Naive thymus-derived CD4-positive, alpha-beta T cell (primary cell): ENCODE measurements around the gene SLC13A4. TPM values are rescaled to one million over a fixed set of nuclear protein-coding genes. Genes with fewer than 3 reads are reported as not detected.
A peak's percentile ranks its signal among the peaks of the same experiment; 100 is the strongest.

Experiments
- ATAC-seq: fragments of 150-1000 bp; cut with Tn5 transposase; 2 replicates; pipeline ENCODE4 v1.10.0; 2021; ENCODE audit warnings: mild to moderate bottlenecking, moderate library complexity
- CTCF ChIA-PET: fragments of 350-600 bp; sonication (Branson Sonifier 250); formaldehyde crosslinking; loops from one replicate; lab custom pipeline; 2021; ENCODE audit warnings: antibody characterized with exemption; lab: Charles Lee
- POLR2A ChIA-PET: fragments of 350-600 bp; sonication (Branson Sonifier 250); formaldehyde crosslinking; loops from one replicate; lab custom pipeline; 2021; ENCODE audit warnings: antibody characterized with exemption, inconsistent platforms; lab: Charles Lee
- DNase-seq, 9 donors: peaks; one replicate each; pipeline versions ENCODE4 v3.0.0 to v3.0.0-alpha.2; 2020 to 2022; ENCODE audit warnings: mixed read lengths in 1 of 9
- H3K27ac ChIP-seq: one replicate; pipeline ENCODE4 v1.7.0; 2013; ENCODE audit warnings: mild to moderate bottlenecking, low read depth, low read length, moderate library complexity
- H3K27me3 ChIP-seq, 2 donors: one replicate each; pipeline ENCODE4 v1.7.0; 2013; ENCODE audit warnings: low read length in 2 of 2, mild to moderate bottlenecking in 2 of 2, moderate library complexity in 2 of 2; ENCODE audit not compliant: control insufficient read depth in 2 of 2, insufficient read depth in 2 of 2
- H3K36me3 ChIP-seq, 3 experiments: 1 replicate in 2 of 3; 2 replicates in 1 of 3; pipeline ENCODE4 v1.7.0; 2013; ENCODE audit warnings: low read length in 3 of 3, mild to moderate bottlenecking in 3 of 3, moderate library complexity in 1 of 3; ENCODE audit not compliant: insufficient read depth in 3 of 3, control insufficient read depth in 2 of 3
- H3K4me1 ChIP-seq, 2 donors: one replicate each; pipeline ENCODE4 v1.7.0; 2013; ENCODE audit warnings: low read length in 2 of 2, mild to moderate bottlenecking in 2 of 2, moderate library complexity in 1 of 2; ENCODE audit not compliant: control insufficient read depth in 2 of 2, insufficient read depth in 2 of 2
- H3K4me3 ChIP-seq: 2 replicates; pipeline ENCODE4 v1.7.0; 2013; ENCODE audit warnings: mild to moderate bottlenecking, low read length
- H3K9me3 ChIP-seq, 3 experiments: 1 replicate in 2 of 3; 2 replicates in 1 of 3; pipeline ENCODE4 v1.7.0; 2013; ENCODE audit warnings: low read length in 3 of 3; ENCODE audit not compliant: control insufficient read depth in 2 of 3
- H3K27ac Mint-ChIP-seq, 9 donors: one replicate each; pipeline ENCODE4 v1.8.0; 2020 to 2022; ENCODE audit warnings: mixed read lengths in 9 of 9, mild to moderate bottlenecking in 8 of 9, moderate library complexity in 5 of 9, inconsistent platforms in 2 of 9
- H3K27me3 Mint-ChIP-seq, 5 donors: one replicate each; pipeline ENCODE4 v1.8.0; 2021 to 2022; ENCODE audit warnings: mixed read lengths in 5 of 5, mild to moderate bottlenecking in 1 of 5
- H3K36me3 Mint-ChIP-seq, 5 donors: one replicate each; pipeline ENCODE4 v1.8.0; 2020 to 2022; ENCODE audit warnings: mixed read lengths in 5 of 5, mild to moderate bottlenecking in 3 of 5, inconsistent platforms in 1 of 5
- H3K4me1 Mint-ChIP-seq, 7 donors: one replicate each; pipeline ENCODE4 v1.8.0; 2020 to 2022; ENCODE audit warnings: mixed read lengths in 7 of 7, mild to moderate bottlenecking in 3 of 7, inconsistent platforms in 1 of 7
- H3K4me3 Mint-ChIP-seq, 10 donors: one replicate each; pipeline ENCODE4 v1.8.0; 2020 to 2022; ENCODE audit warnings: mild to moderate bottlenecking in 10 of 10, mixed read lengths in 10 of 10, moderate library complexity in 6 of 10, inconsistent platforms in 2 of 10
- H3K9me3 Mint-ChIP-seq, 11 donors: one replicate each; pipeline ENCODE4 v1.8.0; 2020 to 2022; ENCODE audit warnings: mixed read lengths in 11 of 11, mild to moderate bottlenecking in 4 of 11, inconsistent platforms in 1 of 11, moderate library complexity in 1 of 11
- intact Hi-C, 2 donors: fragments of 100-400 bp; cut with micrococcal nuclease; formaldehyde crosslinking; loops; one replicate each; pipeline ENCODE4 v1.15.1; 2023
- polyA plus RNA-seq, 2 donors: library from polyadenylated mRNA; unstranded; fragments of 300-500 nt; fragmentation: Illumina TruSeq; gene quantifications; one replicate each; pipeline ENCODE4 v1.2.3, GENCODE V29; 2021
- total RNA-seq, 6 experiments: library from RNA in 5 of 6; stranded (reverse) in 5 of 6; gene quantifications; 1 replicate in 5 of 6; 2 replicates in 1 of 6; pipeline ENCODE4 v1.2.3 and lab custom pipeline; 2021 to 2026

Gene SLC13A4
- total and polyA plus RNA-seq, 7 experiments from 2014 or later = 0.02 TPM; not detected in 6

- H3K27me3 ChIP-seq = no peaks in the 10 kb centered on the region
- no peak overlapping the region for H3K27ac ChIP-seq
- CTCF ChIA-PET = interaction anchor here (0.6 to 0.7 kb wide), 2 partner anchors 17 to 20 kb away, joined by 3 read pairs; no protein-coding TSS in a partner anchor
- peaks cover 35 to 65% (median 57%) of the 10 kb centered on the region in 7 donors for H3K4me1 Mint-ChIP-seq
- H3K9me3 ChIP-seq = no peaks in the 10 kb centered on the region
- ATAC-seq (no peak), DNase-seq (no peak)
- POLR2A ChIA-PET = interaction anchor here (0.9 to 2.7 kb wide), 2 partner anchors 35 to 312 kb away, joined by 3 to 11 read pairs; no protein-coding TSS in a partner anchor
- no peaks in the 10 kb centered on the region for H3K27me3 Mint-ChIP-seq
- peak overlapping the region; percentile 67 to 98 (median 77) for H3K4me3 Mint-ChIP-seq
- H3K4me1 ChIP-seq = peaks cover 6 to 15% of the 10 kb centered on the region in 2 donors
- H3K27ac Mint-ChIP-seq = peak overlapping the region in 5 of 9 donors; percentile 24 to 85 (median 75)
- H3K36me3 ChIP-seq = peaks cover 0 to 3% (median 0%) of the 10 kb centered on the region in 3 experiments
- no peak overlapping the region for H3K4me3 ChIP-seq
- peaks cover 0 to 7% (median 0%) of the 10 kb centered on the region in 11 donors for H3K9me3 Mint-ChIP-seq
- intact Hi-C loops = loop anchor here (5.0 to 10.0 kb wide), 2 partner anchors 1207 to 1209 kb away; partner anchors contain the start of gene AKR1B1 (in 2 of the 2)
- H3K36me3 Mint-ChIP-seq = peaks cover 5 to 21% (median 11%) of the 10 kb centered on the region in 5 donors
Observed at GRCh38 chr7:135664046-135664589, 63.9 kb downstream of the SLC13A4 start.

DNA sequence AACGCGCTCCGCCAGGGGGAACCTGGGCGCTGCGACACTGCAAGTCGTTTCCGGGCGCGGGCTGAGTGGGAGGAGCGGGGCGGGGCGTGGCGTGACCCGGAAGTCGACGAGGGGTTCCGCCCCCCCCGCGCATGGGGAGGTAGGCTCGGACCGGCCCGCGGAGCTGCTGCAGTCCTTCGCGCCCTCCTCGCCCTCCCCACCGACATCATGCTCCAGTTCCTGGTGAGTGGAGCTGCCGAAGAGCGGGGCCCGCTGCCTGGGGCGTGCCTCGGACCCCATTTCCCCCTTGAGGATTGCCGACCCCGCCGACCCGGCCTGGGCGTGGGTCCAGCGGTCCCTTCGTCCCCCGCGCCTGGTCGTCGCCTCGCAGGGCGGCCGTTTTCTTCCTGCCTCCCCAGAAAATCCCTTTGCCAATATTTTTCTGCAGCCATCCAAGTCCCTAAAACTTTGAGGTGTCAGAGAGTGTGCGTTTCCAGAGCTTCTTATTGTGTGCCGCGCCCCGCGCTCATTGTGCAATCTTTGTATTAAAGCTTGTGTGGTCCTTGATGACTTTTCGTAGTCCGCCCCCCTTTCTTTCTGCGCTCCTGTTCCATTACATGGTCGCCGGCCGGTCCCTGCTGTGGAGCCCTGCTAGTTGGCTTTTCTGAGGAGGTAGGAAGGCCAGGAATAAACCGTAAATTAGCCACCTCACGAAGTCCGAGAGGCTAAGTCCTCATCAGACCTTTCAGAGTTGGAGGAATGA is 65.4 kb downstream of the SLC13A4 start, which contains the start of gene STMP1:
STMP1 (plus strand) TSS at position 142 of the 742 bp plus-strand sequence.
- CTCF ChIA-PET = interaction anchor here (1.2 to 2.0 kb wide), 3 partner anchors 11 to 348 kb away, joined by 5 to 8 read pairs (median 6); no protein-coding TSS in a partner anchor
- H3K4me1 Mint-ChIP-seq = peaks cover 32 to 49% (median 43%) of the 10 kb centered on the region in 7 donors

GRCh38 chr7:135662123-135662372 is 65.9 kb downstream of the SLC13A4 start:
- ChIA-PET CTCF (interaction anchor here (0.8 to 2.0 kb wide), 4 partner anchors 11 to 348 kb away, joined by 3 to 8 read pairs (median 6); no protein-coding TSS in a partner anchor), POLR2A (interaction anchor here (0.7 to 2.7 kb wide), 10 partner anchors 10 to 321 kb away, joined by 3 to 11 read pairs (median 4); partner anchors contain the start of gene CNOT4)
- peak overlapping the region; percentile 82 for H3K27ac ChIP-seq
- H3K27ac Mint-ChIP-seq = peak overlapping the region; percentile 47 to 95 (median 89)
- no peaks in the 10 kb centered on the region for H3K27me3 ChIP-seq
- peaks cover 0 to 16% (median 7%) of the 10 kb centered on the region in 5 donors for H3K36me3 Mint-ChIP-seq
- H3K36me3 ChIP-seq = peaks cover 0 to 3% (median 0%) of the 10 kb centered on the region in 3 experiments
- peaks cover 6 to 15% of the 10 kb centered on the region in 2 donors for H3K4me1 ChIP-seq
- ATAC-seq = peak; percentile 10
- intact Hi-C loops = loop anchor here (1.0 to 10.0 kb wide), 11 partner anchors 21 to 1345 kb away; partner anchors contain the start of genes AKR1B1 (in 2 of the 2), CNOT4 (in 2 of the 2), MTPN (in 2 of the 2) and NUP205 (in 2 of the 2)
- no peaks in the 10 kb centered on the region for H3K27me3 Mint-ChIP-seq
- peaks cover 32 to 49% (median 43%) of the 10 kb centered on the region in 7 donors for H3K4me1 Mint-ChIP-seq
- H3K4me3 Mint-ChIP-seq = peak overlapping the region; percentile 86 to 98 (median 94)
- DNase-seq = no peak
- peaks cover 0 to 7% (median 0%) of the 10 kb centered on the region in 11 donors for H3K9me3 Mint-ChIP-seq
- H3K4me3 ChIP-seq = peak overlapping the region; percentile 91
- no peaks in the 10 kb centered on the region for H3K9me3 ChIP-seq

More for the DNA sequence above, 65.4 kb downstream of the SLC13A4 start, which contains the start of gene STMP1:
- POLR2A ChIA-PET = interaction anchor here (1.0 to 2.7 kb wide), 9 partner anchors 9 to 319 kb away, joined by 3 to 11 read pairs (median 5); partner anchors contain the start of gene CNOT4
- no peaks in the 10 kb centered on the region for H3K27me3 ChIP-seq
- intact Hi-C loops = loop anchor here (1.0 to 10.0 kb wide), 11 partner anchors 20 to 1345 kb away; partner anchors contain the start of genes AKR1B1 (in 2 of the 2), CNOT4 (in 2 of the 2), MTPN (in 2 of the 2) and NUP205 (in 2 of the 2)
- peaks cover 0 to 3% (median 0%) of the 10 kb centered on the region in 3 experiments for H3K36me3 ChIP-seq
- peaks cover 6 to 15% of the 10 kb centered on the region in 2 donors for H3K4me1 ChIP-seq
- Mint-ChIP-seq H3K4me3 (peak within 1 kb of the TSS; percentile 86 to 98 (median 94)), H3K27ac (peak within 1 kb of the TSS; percentile 80 to 95 (median 93)), H3K27me3 (no peaks in the 10 kb centered on the region), H3K9me3 (peaks cover 0 to 7% (median 0%) of the 10 kb centered on the region in 11 donors), H3K36me3 (peaks cover 0 to 16% (median 7%) of the 10 kb centered on the region in 5 donors)
- peak within 1 kb of the TSS; percentile 91 for H3K4me3 ChIP-seq
- peak within 1 kb of the TSS; percentile 82 for H3K27ac ChIP-seq
- H3K9me3 ChIP-seq = no peaks in the 10 kb centered on the region
- DNase-seq (peak; percentile 89 to 97 (median 94)), ATAC-seq (peak; percentile 99)

DNA sequence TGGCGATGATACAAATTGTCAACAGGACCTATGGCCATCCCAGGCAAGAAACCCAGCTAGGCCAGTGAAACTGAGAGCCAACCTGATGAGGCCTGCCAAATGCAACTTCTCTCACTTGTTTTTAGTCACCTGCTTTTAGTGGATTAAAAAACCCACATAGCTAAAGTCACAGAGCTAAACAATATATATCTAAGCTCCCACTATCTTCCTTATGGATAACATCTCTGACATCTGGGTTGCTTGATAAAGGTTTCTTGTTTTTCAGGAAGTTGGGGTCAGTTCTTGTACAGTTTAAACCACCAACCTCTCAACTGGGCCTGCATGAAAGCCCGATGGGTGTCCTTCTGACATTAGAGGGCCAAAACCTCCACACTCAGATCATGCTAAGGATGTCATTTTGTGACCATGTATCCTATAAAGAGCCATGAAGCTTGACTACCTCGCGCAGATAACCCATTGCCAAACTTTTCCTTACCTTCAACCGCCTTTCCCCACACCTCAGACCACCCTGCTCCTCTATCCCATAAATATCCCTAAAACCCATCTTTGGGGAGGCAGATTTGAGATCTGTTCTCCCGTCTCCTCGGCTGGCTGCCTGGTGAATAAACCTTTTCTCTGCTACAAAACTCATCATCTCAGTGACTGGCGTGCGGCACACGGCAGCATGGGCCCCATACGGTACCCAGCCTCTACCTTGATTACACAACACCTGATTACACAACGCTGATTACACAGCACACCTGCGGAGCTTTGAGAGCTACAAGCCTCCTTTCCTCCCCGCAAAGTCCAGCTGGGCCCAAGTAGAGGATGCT is 66.5 kb downstream of the SLC13A4 start:
- peak overlapping the region; percentile 86 to 98 (median 94) for H3K4me3 Mint-ChIP-seq
- Histone ChIP-seq H3K36me3 (peaks cover 0 to 3% (median 0%) of the 10 kb centered on the region in 3 experiments), H3K4me3 (peak overlapping the region; percentile 91), H3K27ac (peak overlapping the region; percentile 82), H3K4me1 (peaks cover 6 to 15% of the 10 kb centered on the region in 2 donors), H3K27me3 (no peaks in the 10 kb centered on the region), H3K9me3 (no peaks in the 10 kb centered on the region)
- intact Hi-C loops = loop anchor here (1.0 to 10.0 kb wide), 11 partner anchors 21 to 1344 kb away; partner anchors contain the start of genes AKR1B1 (in 2 of the 2), CNOT4 (in 2 of the 2), MTPN (in 2 of the 2) and NUP205 (in 2 of the 2)
- H3K27ac Mint-ChIP-seq = peak overlapping the region; percentile 80 to 95 (median 89)
- H3K9me3 Mint-ChIP-seq = peaks cover 0 to 7% (median 0%) of the 10 kb centered on the region in 11 donors
- H3K36me3 Mint-ChIP-seq = peaks cover 0 to 13% (median 5%) of the 10 kb centered on the region in 5 donors
- CTCF ChIA-PET = interaction anchor here (0.8 to 2.0 kb wide), 4 partner anchors 12 to 349 kb away, joined by 3 to 8 read pairs (median 6); no protein-coding TSS in a partner anchor
- POLR2A ChIA-PET = interaction anchor here (0.7 to 2.7 kb wide), 9 partner anchors 11 to 321 kb away, joined by 3 to 11 read pairs (median 5); partner anchors contain the start of gene CNOT4
- peaks cover 31 to 44% (median 37%) of the 10 kb centered on the region in 7 donors for H3K4me1 Mint-ChIP-seq
- peak; percentile 4 for ATAC-seq
- H3K27me3 Mint-ChIP-seq = no peaks in the 10 kb centered on the region
- DNase-seq = no peak

DNA sequence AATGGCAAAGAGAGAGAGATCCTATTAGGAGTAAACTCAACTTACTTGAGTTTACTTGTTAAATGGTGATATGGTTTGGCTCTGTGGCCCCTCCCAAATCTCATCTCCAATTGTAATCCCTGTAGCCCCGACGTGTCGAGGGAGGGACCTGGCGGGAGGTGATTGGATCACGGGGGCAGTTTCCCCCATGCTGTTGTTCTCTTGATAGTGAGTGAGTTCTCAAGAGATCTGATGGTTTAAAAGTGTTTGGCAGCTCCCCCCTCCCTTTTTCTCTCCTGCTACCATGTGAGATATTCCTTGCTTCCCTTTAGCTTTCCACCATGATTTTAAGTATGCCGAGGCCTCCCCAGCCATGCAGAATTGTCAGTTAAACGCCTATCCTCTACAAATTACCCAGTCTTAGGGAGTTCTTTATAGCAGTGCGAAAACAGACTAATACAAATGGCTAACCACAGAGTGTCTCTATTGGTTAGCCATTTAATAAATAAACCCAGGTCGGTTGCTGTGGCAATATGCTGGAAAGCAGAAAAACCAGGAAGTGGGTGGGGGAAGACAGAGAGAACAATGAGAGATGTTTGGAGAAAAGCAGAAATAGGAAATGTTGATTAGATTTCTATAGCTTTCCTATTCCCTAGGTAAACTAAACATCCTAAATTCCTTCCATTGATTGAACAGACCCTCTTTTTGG is 68.7 kb downstream of the SLC13A4 start:
- DNase-seq (no peak), ATAC-seq (no peak)
- ChIA-PET CTCF (interaction anchor here (1.0 to 1.6 kb wide), 2 partner anchors 15 to 26 kb away, joined by 3 read pairs; no protein-coding TSS in a partner anchor), POLR2A (interaction anchor here (1.1 kb wide), 1 partner anchor 351 kb away, joined by 3 read pairs; no protein-coding TSS in a partner anchor)
- Mint-ChIP-seq H3K27me3 (no peaks in the 10 kb centered on the region), H3K27ac (no peak overlapping the region), H3K4me3 (no peak overlapping the region), H3K9me3 (peaks cover 0 to 7% (median 0%) of the 10 kb centered on the region in 11 donors), H3K36me3 (peaks cover 0 to 8% (median 0%) of the 10 kb centered on the region in 5 donors), H3K4me1 (peaks cover 12 to 22% (median 19%) of the 10 kb centered on the region in 7 donors)
- Histone ChIP-seq H3K27ac (no peak overlapping the region), H3K36me3 (peaks cover 0 to 3% (median 0%) of the 10 kb centered on the region in 3 experiments), H3K4me1 (peaks cover 6 to 15% of the 10 kb centered on the region in 2 donors), H3K4me3 (no peak overlapping the region), H3K27me3 (no peaks in the 10 kb centered on the region), H3K9me3 (no peaks in the 10 kb centered on the region)
- intact Hi-C loops = no loop called here
